Measurements from ENCODE around the gene MINAR1. TPM values are rescaled to one million over a fixed set of nuclear protein-coding genes. Genes with fewer than 3 reads are reported as not detected.

MINAR1 gene
- total RNA-seq, 1 donor from 2014 or later = 0.05 TPM

GRCh38 chr15:79463043-79463780 is 31.1 kb downstream of the MINAR1 start:
- ATAC-seq (no peak), DNase-seq (ENCODE audit: low spot score) (no peak)

GRCh38 chr15:79463781-79464270 is 31.7 kb downstream of the MINAR1 start:
- DNase-seq (ENCODE audit: low spot score) (no peak), ATAC-seq (no peak)

GRCh38 chr15:79466488-79466887 is 34.4 kb downstream of the MINAR1 start:
- ATAC-seq = no peak

GRCh38 chr15:79467865-79468586 is 35.9 kb downstream of the MINAR1 start:
- no peak for ATAC-seq
- DNase-seq (ENCODE audit: low spot score) = no peak

More at GRCh38 chr15:79466488-79466887, 34.4 kb downstream of the MINAR1 start:
- DNase-seq (ENCODE audit: low spot score) = no peak

DNA sequence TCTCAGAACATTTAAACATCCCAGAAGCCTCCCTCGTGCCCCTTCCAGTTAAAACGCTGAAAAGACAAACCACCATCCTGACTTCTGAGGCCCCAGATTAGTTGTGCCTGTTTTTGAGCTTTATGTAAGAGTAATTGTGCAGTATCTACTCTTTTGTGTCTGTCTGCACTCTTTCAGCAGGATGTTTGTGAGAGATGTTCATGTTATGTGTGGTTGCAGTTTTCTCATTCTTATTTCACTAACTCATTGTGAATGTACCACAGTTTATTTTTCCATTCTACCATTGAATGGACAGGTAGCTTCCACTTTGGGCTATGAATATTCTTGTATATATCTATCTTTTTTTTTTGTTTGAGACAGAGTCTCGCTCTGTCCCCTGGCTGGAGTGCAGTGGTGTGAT is 40.3 kb downstream of the MINAR1 start:
- ATAC-seq (no peak), DNase-seq (ENCODE audit: low spot score) (no peak)

DNA sequence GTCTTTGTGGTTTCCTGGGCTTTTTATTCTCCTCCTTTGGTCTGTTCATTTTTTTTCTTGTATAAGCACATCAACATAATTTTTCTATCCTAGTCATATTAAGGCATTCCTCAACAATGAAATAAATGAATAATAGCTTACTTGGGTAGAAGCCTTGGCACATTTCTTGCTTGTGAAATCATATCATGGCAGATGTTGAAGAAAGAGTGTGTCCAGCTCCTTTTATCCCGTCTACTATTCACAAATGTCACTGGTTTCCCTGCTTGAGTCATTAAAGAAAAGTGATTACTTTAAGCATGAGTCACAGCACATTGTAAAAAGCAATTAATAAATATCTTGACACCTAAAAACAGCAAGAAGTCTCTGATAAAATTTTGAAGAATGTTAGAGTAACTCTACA is 42.1 kb downstream of the MINAR1 start:
- DNase-seq (ENCODE audit: low spot score) = no peak
- no peak for ATAC-seq

DNA sequence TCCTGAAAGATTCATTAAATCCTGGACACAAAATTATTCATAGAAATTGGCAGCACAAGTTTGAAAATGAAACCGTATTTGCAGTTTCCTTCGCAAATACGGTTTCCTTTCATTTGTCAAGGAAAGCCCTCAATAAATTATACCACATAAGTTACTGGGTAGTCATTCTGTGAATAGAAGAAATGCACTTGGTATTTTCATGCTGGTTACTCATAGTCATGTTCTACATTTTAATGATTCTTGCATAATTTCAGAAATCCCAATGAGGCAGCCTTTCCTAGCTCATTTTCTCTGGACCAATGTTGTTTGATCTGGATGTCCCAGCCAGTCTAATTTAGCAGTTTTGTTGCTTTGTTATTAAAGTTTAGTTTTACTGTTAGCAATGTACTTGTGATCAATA is 43.2 kb downstream of the MINAR1 start:
- ATAC-seq = no peak
- no peak for DNase-seq (ENCODE audit: low spot score)

GRCh38 chr15:79478108-79478507 is 46.0 kb downstream of the MINAR1 start:
- ATAC-seq (no peak), DNase-seq (ENCODE audit: low spot score) (no peak)

DNA sequence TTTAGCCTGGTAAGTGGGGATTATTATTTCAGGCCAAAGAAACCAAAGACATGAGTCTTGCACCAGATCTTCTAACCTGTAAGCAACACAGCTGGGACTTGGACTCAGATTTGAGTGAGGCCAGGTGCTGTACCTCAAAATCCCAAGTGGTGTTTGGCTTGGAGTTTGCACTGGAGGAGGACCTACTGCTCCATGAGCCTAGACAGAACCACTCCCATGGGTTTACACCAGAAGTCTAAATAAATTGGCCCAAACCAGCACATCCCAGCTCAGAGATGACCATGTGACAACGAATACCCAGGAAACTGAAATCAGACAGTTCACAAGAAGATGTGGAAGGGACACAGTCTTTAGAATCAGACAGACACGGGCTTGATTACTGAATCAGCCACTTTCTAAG is 47.5 kb downstream of the MINAR1 start:
- no peak for ATAC-seq
- no peak for DNase-seq (ENCODE audit: low spot score)

GRCh38 chr15:79481793-79482192 is 49.7 kb downstream of the MINAR1 start:
- DNase-seq (ENCODE audit: low spot score) = no peak
- no peak for ATAC-seq

Other genes with a start within 250 kb of the MINAR1 start
- not detected for gene ANKRD34C, start 149.6 kb upstream of the MINAR1 start, total RNA-seq
- 5.9 TPM for gene TMED3, start 121.2 kb upstream of the MINAR1 start, total RNA-seq

Measured in left lobe of liver (tissue), 2 donors.